Activated naive CD8-positive, alpha-beta T cell treated with anti-CD3 and anti-CD28 coated beads, Interleukin-2, amount 10 ng/mL, durations not matched to agents 7 days and 5 days (primary cell): ENCODE measurements around the gene PSD4. TPM values are rescaled to one million over a fixed set of nuclear protein-coding genes. Genes with fewer than 3 reads are reported as not detected.

ENCODE experiments used
- total RNA-seq, 2 experiments: library from RNA; stranded (reverse); gene quantifications; one replicate each; pipeline ENCODE4 v1.2.3, GENCODE V29; 2021

Gene PSD4
- total RNA-seq, 2 experiments from 2014 or later = 361 to 385 TPM

Other genes with a start within 250 kb of the PSD4 start
- not detected for gene IL36G, start 196.0 kb upstream of the PSD4 start, total RNA-seq
- not detected for gene IL36A, start 168.5 kb upstream of the PSD4 start, total RNA-seq
- not detected for gene IL36B, start 121.1 kb upstream of the PSD4 start, total RNA-seq
- gene IL36RN, start 114.8 kb upstream of the PSD4 start, total RNA-seq = not detected
- not detected for gene IL1F10, start 106.0 kb upstream of the PSD4 start, total RNA-seq
- 1 to 10 TPM; 2.1 to 4.0 TPM for gene IL1RN, start 46.4 kb upstream of the PSD4 start, total RNA-seq
- 1 to 10 TPM; 2.5 to 3.2 TPM for gene PAX8, start 105.0 kb downstream of the PSD4 start, total RNA-seq